Hippocampal formation (tissue), 2 donors: ENCODE results near the gene NRG3.

Source experiments
- DNase-seq, 2 donors: peaks; one replicate each; lab custom pipeline; 2025; lab: John Stamatoyannopoulos, UW

NRG3 gene

DNA sequence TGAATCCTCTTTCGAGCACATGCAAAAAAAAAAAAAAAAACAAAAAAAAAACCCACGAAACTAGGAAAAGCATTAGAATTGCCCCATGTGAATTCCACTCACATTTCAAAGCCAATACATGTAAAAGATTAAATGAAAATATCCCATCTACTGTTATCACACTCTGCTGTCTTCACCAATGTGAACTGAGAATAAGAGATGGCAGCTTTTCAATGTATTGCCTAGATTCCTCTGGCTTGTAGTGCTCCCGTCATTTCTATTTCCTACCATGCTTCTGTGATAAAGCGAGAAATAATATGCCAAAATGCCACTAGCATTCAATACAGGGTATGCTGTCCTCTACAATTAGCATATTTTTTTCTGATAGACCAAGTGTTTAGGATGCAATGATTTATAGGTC, 517.0 kb downstream of the NRG3 start:
- no peak for DNase-seq

DNA sequence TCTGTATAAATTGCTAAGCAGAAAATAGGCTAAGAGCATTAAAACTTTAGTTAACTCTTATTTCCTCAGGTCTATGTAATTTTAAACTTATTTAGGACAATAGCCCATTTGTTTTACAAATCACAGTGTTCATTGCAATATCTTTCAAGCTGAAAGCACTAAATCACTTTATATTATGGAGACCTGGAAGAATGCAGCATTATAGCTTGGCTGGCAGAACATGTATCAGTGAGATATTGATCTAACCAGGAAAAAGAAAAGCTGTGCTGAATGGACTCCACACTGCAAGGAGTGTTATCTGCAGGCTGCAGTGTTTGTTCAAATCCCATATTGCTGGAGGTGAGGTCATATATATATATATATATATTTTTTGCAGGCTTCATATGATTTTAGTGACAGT, 517.5 kb downstream of the NRG3 start:
- DNase-seq = no peak

DNA sequence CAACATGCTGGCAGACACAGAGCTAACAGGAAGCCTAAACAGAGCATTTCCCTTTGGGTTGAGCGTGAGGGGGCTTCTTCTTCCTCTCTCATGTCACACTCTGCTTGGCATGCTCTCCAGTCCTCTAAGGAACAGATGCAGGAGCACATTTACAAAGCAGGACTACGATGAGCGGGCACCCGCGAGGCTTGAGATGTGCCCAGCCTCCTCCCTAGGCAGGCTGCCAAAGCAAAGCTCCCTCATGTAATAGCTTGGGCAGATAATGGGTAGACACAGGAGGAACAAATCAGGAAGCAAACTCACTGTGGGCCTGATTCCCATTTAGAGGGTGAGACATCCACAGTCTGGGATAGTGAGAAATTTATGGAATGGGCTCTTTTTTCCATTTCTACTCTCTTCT, 519.1 kb downstream of the NRG3 start:
- DNase-seq = peak in 1 of 2 donors; percentile 40

DNA sequence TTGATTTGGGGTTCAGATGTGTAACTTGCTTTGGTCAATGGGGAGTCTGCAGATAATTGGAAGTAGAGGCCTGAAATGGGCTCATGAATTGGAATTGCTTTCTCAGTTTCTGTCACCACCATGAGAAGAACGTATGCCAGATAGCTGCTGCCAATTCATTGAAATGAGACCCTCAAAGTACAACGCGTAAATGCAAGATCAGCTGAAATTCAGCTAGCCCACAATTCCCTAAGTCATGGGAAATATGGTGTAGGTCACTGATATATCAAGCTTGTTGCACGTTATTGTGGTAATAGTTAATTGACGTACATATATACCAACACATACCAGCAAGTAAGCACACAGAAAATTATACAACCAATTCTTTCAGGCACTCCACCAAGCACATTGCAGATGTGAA, 520.0 kb downstream of the NRG3 start:
- no peak for DNase-seq

DNA sequence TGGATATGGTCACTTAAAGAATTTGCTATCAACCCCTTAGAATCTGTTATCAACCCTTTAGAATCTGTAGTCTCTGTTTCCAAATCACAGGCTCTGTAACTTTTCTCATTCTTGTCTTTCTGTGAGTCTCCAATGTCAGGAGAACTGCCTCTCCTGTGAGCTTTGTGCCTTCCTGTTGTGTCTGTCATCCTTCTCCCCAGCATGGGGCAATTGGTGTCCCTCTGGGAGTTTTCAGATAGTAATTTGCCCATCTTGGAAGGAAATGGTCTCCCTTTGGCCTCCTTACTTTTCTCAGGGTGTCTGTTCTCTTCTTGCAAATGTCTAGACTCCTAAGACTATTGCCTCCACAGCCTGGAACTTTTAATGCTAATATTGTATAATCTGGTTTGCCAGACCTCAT, 521.9 kb downstream of the NRG3 start:
- no peak for DNase-seq

DNA sequence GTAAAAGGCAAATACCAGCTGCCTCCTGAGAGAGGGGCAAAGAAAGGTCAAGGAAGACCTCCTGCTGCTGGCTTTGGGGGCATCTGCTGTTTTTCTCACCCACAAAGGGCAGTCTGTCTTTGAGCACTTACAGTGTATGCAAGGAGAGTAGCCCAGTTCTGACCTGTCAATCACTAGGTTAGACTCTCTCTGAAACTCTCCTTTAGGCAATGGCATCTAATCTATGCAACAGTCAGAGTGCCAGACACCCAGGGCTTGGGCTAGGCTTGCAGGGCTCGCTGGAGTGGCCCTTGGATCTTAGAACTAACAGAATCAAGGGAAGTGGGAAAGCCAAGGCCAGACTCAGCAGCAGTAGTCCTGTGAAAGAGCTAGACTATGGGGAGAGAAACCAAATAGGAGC, 522.9 kb downstream of the NRG3 start:
- no peak for DNase-seq

DNA sequence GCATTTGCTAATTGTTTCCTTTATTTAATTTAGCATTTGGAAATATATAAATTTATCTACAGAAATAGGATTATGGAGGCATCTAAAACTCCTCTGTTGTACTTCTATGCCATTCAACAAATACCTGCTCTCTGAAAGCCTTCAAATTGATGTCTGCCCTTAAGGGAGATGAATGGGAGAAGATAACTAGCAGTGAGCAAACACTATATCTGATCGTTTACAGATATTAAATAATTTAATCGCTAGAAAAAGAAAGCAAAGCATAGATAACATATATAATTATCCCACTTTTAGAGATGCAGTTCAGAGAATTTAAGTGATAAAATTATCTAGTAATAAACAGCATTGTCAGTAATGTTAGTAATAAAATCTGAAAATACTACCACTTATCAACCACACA, 524.9 kb downstream of the NRG3 start:
- no peak for DNase-seq

DNA sequence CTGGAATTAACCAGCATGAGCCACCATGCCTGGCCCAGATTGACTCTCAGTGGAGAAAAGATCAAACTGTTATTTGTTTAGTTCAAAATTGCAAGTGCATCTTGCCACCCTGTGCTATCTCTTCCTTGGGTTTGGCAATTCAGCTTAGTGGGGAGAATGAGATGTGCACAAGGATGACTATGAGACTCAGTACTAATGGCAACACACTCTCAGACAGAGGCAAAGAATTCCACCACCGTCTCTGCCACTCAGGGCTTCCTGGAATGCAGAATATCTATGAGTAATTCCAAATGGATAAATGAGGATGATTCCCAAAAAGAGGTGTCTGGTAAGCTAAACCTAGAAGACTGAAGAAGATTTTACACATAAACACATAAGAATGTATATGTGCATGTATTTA, 525.8 kb downstream of the NRG3 start:
- no peak for DNase-seq

DNA sequence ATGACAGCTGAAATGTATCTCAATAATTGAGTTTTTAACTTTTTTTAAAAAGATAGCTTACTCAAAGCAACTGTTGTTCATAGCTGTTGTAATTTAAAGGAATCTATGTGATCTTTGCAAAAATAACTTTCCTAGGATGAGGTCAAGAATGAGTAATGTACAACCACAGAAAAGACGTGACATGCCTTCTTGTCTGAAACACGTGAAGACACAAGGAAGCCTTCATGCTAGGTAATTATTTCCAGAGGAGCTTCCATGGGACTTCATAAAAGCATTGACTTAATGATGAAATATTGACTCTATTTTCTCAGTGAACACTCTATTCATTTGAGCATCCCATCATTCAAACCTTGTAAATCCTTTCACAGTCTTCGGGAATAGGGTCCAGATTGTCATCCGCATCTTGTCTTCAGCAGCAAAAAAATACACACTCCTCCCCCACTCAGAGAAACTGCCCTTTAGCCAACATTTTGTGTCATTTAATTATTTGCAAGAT, 528.0 kb downstream of the NRG3 start:
- no peak for DNase-seq

DNA sequence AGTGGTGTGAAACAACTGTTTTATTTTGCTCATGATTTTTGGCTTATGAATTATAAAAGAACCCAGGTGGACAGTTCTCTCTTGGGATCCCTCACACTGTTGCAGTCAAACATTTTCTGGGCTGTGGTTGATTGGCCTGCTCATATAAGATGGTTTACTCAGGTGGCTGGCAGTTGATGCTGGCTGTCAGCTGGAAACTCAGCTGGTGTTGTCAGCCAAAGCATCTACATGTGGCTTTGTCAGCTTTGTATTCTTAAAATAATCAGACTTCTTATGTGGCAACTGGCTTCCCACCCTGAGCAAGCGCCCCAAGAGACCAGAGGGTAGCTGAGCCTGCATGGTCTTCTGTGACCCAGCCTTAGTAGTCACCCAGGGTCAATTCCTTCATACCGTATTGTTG, 534.7 kb downstream of the NRG3 start:
- no peak for DNase-seq

DNA sequence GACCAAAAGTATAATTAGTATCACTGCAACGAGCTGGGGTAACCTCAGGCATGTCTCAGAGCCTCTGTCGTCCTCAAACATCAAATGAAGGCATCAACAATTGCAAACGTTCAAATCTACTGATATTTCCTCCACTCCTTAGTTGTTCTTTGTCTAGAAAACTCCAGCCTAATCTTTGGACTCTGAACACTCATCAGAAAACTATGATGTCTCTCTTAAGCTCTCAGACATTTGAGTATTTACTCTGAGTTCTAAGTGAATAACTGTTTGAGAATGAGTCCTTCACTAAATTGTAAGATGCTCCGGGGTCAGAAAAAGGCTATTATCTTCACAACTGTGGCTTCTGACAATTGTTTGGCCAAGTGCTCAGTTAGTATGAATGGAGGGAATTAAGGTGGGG, 536.4 kb downstream of the NRG3 start:
- no peak for DNase-seq

DNA sequence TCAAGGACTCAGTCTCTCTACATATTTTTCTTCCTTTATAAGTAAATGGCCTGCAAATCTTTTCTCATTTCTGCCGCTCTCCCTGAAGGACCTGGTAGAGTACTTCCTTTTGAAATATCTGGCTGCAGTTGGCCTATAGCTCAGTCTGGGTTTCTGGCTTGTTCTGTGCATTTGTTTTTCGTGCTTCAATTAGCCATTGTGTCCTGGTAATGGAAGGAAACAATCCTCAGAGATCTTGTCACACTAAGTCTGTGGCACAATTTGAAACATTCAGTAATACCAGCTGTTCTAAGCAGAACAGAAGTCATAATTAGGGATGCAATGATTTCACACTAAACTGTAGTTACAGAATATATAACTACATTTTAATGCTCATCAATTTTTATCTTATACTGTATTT, 545.0 kb downstream of the NRG3 start:
- peak in 1 of 2 donors; percentile 30 for DNase-seq

DNA sequence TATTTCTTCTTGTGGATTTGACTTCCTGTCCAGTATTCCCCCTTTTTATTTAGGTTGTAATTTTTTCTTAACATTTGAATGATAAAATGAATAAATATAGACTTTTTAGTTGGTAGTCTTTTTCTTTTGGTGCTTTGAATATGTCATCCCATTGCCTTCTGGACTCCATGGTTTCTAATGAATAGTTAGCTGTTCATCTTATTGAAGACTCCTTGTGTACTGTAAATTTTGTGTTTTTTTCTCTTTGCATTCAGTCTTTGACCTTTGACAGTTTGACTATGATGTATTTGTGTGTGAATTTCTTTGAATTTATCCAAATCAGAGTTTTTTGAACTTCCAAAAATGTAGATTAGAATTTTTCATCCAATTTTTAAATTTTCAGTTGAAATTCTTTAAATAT, 554.3 kb downstream of the NRG3 start:
- DNase-seq = no peak

DNA sequence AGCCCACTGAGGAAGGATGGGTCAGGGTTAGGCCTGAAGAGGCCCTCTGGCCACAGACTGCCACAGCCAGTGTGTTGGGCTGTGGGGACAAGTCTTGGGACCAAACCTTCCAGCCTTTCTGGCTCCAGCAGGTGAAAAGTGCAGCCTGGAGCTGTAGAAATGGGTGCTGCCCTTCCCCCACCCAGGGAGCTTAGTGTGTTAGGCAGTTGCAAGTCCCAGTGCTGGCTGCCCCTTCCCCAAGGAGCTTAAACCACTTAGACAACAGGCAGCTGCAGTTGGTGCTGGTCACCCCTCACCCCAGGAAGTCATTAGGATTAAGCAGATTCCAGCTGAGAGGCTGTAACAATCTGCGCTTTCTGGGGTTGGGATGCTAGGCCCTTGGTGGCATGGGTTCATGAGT, 563.3 kb downstream of the NRG3 start:
- no peak for DNase-seq

DNA sequence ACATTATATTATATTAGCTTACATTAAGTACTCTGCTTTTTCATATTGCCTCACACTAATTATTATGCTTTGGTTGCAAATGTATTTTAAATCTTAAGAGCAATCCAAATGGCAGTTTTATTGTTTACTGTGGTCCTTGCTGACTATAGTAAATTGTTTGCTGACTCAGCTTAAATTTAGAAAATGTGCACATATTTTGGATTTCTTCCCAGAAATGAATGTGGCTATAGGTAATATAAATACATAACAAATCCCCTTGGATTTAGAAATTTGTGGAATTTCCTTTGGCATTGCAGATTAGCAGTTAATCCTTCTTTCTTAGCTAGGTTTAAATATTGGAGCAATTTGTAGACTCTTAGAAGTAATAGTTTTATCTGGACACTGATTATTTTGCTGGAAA, 565.8 kb downstream of the NRG3 start:
- no peak for DNase-seq

DNA sequence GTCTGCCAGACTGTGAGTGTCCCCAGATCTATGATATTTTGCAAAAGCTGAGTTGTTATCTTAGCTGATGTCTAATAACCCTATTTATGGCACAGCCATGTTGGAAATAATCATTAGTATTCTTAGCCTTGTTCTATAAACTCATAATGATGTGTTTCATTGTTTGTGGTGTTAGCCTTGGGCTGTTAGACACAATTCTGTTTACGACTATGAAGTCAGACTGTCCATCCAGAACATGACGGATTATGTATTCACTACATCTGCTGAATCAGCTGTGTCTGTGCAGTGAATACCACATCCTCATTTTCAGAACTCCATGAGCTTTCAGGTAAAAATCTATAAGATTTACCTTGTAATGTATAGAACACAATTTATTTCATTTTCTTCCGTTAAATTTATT, 577.1 kb downstream of the NRG3 start:
- DNase-seq = no peak

DNA sequence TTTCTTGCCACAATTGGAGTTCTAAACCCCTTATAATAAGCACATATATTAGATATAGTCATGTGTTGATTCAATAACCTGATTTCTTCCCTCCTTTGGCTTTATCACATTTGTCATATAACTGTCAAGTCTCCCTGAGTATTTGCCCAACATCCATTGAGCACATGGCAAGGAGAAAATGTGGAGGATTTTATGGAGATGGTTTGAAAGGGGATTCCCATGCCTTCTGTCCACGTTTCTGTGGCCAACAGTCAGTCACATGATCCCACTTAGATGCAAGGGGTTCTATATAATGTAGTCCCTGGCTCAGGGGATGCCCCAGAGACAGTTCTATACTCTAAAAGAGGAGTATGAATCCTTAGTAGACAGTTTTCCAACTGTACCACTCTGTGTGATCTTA, 577.7 kb downstream of the NRG3 start:
- DNase-seq = no peak

DNA sequence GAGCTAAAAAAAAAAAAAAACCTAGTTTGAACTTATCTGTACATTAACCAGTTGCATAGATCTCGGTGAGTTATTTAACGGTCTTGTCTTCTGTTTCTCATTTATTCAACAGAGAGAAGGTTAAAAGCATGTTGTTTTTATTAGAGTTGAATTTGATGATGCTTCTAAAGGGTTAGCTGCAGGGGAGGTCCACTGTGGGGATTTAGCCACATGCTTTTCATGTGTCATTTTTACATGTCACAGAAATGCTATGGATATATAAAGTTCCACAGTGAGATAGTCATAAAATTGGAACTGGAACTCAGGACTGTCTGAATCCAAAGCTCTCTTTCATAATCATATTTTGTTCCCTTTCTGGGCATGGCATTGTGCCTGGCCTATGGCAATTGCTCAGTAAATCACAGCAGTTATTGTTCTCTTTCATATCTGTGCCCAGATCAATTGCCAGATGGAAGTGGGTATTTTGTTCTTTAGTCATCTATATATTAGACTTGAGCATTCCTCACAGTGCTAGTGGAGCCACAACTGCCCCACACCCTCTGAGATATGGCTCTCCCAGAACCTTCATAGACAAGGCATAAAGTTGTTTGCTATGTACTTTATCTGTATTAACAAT, 578.8 kb downstream of the NRG3 start:
- no peak for DNase-seq

DNA sequence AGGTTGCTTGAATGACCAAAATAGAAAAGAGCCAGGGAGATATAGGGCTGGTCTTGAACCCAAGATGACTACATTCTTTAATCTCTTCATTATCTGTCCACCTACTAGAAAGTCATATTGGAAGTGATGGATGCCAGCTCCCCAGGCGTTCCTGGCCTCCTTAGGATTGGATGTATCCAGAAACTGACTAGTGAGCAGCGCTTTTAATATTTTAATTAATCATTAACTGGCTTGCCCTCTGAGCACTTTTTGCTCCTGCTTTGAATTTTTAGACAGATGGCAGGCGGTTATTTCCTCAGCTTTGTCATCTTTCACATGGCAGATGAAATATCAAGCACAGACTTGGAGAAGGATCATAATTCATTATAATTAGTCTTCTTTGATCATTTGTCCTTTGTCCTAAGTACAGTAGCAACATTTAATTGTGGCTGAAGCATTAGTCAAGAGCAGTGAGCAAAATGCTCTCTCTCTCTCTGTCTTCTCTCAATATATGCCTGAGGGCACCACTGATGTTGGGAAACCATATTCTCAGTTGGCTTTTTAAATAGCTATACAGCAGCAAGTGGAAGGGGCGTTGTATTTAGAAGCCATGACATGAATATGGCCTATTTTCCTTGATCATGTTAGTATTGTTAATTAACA, 588.0 kb downstream of the NRG3 start:
- DNase-seq = no peak

DNA sequence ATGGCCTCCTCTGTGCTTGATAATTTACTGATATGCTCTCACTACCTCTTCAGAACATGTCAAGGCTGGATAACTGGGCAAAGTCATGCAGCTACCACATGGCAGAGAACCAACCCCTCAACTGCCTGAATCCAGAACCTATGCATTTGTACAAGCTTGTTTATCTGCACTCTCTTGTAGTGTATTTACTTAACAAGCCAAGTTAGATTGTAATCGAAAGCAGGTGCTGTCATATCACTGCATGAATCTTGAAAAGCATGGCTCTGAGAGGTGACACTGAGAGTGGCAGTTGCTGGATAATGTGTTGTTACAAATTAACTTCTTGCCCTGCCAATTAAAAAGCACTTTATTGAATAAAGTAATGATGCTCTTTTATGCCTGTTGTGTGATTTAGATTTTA, 588.6 kb downstream of the NRG3 start:
- DNase-seq = no peak

DNA sequence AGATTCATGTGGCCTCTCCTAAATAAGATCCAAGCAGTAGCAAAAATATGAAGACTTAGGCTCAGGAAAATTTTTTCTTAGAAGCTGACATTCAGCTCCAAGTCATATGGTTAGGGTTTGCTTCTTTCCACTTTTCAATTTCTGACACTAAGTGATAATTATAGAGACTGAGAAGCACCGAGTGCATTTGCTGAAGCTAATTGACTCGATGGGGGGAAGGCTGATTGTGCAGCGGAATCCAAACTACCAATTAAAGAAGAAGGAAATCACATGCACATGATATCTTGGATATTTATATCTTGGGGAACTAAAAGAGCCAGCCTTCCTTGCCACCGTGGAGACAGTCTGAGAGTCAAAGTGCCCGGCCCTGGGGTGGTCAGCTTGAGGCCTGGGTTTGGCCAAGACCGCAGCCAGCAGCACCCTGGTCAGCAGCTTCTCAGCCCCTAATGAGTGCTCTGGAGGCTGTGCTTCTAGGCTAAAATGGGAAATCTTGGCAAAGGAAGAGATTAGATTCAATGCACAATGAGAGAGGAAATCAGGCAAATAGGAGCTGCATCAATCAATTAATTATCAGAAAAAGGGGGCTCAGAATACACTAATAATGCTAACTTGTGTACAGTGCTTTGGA, 589.3 kb downstream of the NRG3 start:
- no peak for DNase-seq

DNA sequence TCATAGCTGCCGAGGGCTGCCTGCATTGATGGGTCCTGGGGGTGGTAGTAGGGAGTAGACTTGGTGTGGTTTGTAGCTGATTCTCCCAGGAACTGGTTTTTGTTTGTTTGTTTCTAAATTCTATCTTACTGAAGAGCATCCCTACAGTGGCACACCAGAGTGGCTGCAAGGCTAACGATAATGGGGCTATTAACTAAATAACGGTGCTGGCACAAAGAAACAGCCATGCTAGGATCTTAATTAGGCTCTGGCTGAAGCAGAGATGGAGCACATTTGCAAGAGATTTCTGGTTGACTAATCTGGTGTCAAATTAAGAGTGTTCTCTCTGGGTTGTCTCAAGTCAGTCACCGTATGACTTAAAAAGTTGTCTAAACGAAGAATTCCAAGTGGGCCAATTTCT, 590.0 kb downstream of the NRG3 start:
- DNase-seq = no peak

DNA sequence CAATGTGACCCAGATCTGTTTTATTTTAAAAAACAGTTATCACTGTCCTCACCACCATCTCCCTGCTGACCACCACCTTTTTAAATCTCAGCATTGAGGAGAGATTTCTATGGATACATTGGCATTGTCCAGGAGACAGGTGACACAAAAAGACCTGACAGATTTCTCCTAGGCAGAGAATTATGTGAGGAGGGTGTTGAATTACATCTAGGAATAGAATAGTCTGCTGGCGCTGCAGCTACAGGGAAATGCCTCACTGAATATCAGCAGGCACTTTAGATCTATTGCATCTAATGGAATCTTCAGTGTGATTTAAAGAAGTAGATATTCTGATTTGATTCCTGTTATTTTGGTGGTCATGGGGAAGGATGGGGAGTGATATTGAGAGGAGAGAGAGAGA, 593.5 kb downstream of the NRG3 start:
- no peak for DNase-seq
